Lower leg skin (tissue), 3 donors: ENCODE results near the gene KATNIP.

Experiments used
- CTCF ChIP-seq, 3 donors: fragments of 450-650 bp; IDR thresholded peaks; one replicate each; pipeline ENCODE4 v1.5.1; 2016; ENCODE audit warnings: antibody characterized with exemption in 3 of 3, mild to moderate bottlenecking in 3 of 3, moderate library complexity in 2 of 3
- POLR2A ChIP-seq, 2 donors: fragments of 450-650 bp; IDR thresholded peaks; one replicate each; pipeline ENCODE4 v1.6.1; 2016 to 2017; ENCODE audit warnings: antibody characterized with exemption in 2 of 2, mild to moderate bottlenecking in 1 of 2, moderate library complexity in 1 of 2

DNA sequence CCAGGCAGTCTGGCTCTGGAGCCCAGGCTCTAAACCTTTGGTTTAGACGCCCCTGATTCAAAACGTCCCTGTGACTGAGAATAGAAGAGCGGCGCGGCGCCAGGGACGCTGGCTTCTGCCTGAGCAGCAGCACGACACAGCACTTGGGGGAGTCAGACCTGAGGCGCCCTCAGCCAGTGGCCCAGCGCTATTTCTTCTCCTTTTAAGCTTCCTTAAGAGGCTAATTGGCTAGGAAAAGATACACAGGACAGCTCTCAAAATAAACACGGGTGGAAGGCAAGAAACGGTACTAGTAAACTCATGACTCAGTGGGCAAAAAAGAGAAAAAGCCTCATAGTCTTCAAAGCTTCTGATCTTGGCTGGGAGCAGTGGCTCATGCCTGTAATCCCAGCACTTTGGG, 35.1 kb upstream of the KATNIP start:
- TF ChIP-seq CTCF (IDR thresholded peaks at IDR 0.05): no peak
- no peak for TF ChIP-seq POLR2A (IDR thresholded peaks at IDR 0.05)
